Esophagus muscularis mucosa (tissue), 4 donors: ENCODE data around the gene CLP1. TPM values are rescaled to one million over a fixed set of nuclear protein-coding genes. Genes with fewer than 3 reads are reported as not detected.

ENCODE experiments used
- DNase-seq: peaks from one replicate; pipeline ENCODE4 v3.0.0-alpha.2; 2017; ENCODE audit errors: extremely low spot score
- H3K27ac ChIP-seq, 4 donors: fragments of 200-600 bp; sonication (generic); replicated peaks in 1 of 4; 1 replicate in 3 of 4; 2 replicates in 1 of 4; pipeline ENCODE4 v1.5.1; 2016 to 2019; ENCODE audit warnings: mild to moderate bottlenecking in 1 of 4
- H3K27me3 ChIP-seq, 4 donors: fragments of 200-600 bp; sonication (generic); one replicate each; pipeline versions ENCODE4 v1.5.1 to v1.6.0; 2016 to 2019
- H3K36me3 ChIP-seq, 4 donors: fragments of 200-600 bp; sonication (generic); one replicate each; pipeline ENCODE4 v1.5.1; 2016 to 2019
- H3K4me1 ChIP-seq, 4 donors: fragments of 200-600 bp; sonication (generic); one replicate each; pipeline ENCODE4 v1.5.1; 2016 to 2019
- H3K4me3 ChIP-seq, 4 donors: fragments of 200-600 bp; sonication (generic); 1 replicate in 2 of 4; 2 replicates in 2 of 4; pipeline ENCODE4 v1.5.1; 2016 to 2019; ENCODE audit warnings: mild to moderate bottlenecking in 4 of 4, moderate library complexity in 1 of 4
- H3K9me3 ChIP-seq, 4 donors: fragments of 200-600 bp; sonication (generic); 1 replicate in 3 of 4; 2 replicates in 1 of 4; pipeline ENCODE4 v1.5.1; 2016 to 2019
- CTCF ChIP-seq, 3 experiments: fragments of 200-600 bp in 2 of 3; fragments of 450-650 bp in 1 of 3; sonication (generic) in 2 of 3; IDR thresholded peaks; one replicate each; pipeline ENCODE4 v1.5.1; 2017 to 2019; ENCODE audit warnings: antibody characterized with exemption in 3 of 3, mild to moderate bottlenecking in 2 of 3, moderate library complexity in 1 of 3
- EP300 ChIP-seq: sonication (generic); formaldehyde crosslinking; IDR thresholded peaks from one replicate; pipeline ENCODE4 v1.6.1; 2017; ENCODE audit warnings: antibody characterized with exemption
- POLR2A ChIP-seq: fragments of 450-650 bp; IDR thresholded peaks from one replicate; pipeline ENCODE4 v1.6.1; 2017; ENCODE audit warnings: antibody characterized with exemption, moderate library complexity, mild to moderate bottlenecking, low read depth
- POLR2AphosphoS5 ChIP-seq, 2 donors: sonication (generic); formaldehyde crosslinking; IDR thresholded peaks; one replicate each; pipeline ENCODE4 v1.6.1; 2017; ENCODE audit warnings: antibody characterized with exemption in 2 of 2
- WGBS: methylation state at CpG from one replicate; pipeline ENCODE4 v1.1.5; 2018; 5-methylcytosine and 5-hydroxymethylcytosine counted together
- intact Hi-C: fragments of 100-400 bp; cut with DNase I; formaldehyde crosslinking; loops from one replicate; pipeline ENCODE4 v1.15.1; 2023
- total RNA-seq, 4 donors: library from RNA; depleted of rRNA; stranded (reverse); fragments of >200 nt; gene quantifications; one replicate each; pipeline versions ENCODE4 v1.1.0 to v1.2.1, GENCODE V29; 2016

The CLP1 gene
- total RNA-seq, 4 donors from 2014 or later, result 8.3 to 18.1 (median 14.7) TPM

DNA sequence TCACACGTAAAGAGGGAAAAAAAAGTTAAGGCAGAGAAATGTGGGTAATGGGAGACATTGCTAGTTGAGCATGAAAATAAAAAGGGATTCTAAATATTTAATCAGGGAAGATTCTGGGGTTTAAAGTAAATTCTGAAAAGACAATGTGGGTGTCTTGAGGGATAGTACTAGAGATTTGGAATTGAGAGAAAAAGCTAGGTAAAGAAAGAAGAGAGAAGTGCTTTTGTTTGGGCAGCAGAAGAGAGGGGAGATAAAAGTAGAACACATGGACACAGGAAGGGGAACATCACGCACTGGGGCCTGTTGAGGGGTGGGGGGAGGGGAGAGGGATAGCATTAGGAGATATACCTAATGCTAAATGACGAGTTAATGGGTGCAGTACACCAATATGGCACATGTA, 4.4 kb upstream of the CLP1 start:
- H3K36me3 ChIP-seq, result no peaks in the 10 kb centered on the region
- DNase-seq, result no peak
- H3K9me3 ChIP-seq, result no peaks in the 10 kb centered on the region
- intact Hi-C loops, result no loop called here
- no peak overlapping the region for H3K27ac ChIP-seq
- no peak overlapping the region for H3K4me3 ChIP-seq
- 27% methylated on average over 3 of the region's 3 CpGs for WGBS
- no peak for TF ChIP-seq POLR2AphosphoS5 (IDR thresholded peaks at IDR 0.05)
- TF ChIP-seq CTCF (IDR thresholded peaks at IDR 0.05), result no peak
- no peak for TF ChIP-seq EP300
- no peak for TF ChIP-seq POLR2A
- H3K27me3 ChIP-seq, result peaks cover 5 to 52% (median 18%) of the 10 kb centered on the region in 4 donors
- peaks cover 26 to 34% (median 32%) of the 10 kb centered on the region in 4 donors for H3K4me1 ChIP-seq

- TF ChIP-seq POLR2A (no peak), CTCF (IDR thresholded peaks at IDR 0.05) (no peak), POLR2AphosphoS5 (IDR thresholded peaks at IDR 0.05) (no peak), EP300 (no peak)
- intact Hi-C loops, result no loop called here
Measured at GRCh38 chr11:57656885-57657193, 723 bp upstream of the CLP1 start.

GRCh38 chr11:57658023-57658361, 430 bp downstream of the CLP1 start:
- H3K4me1 ChIP-seq, result peaks cover 15 to 28% (median 19%) of the 10 kb centered on the region in 4 donors
- 0% methylated on average over 8 of the region's 8 CpGs for WGBS
- intact Hi-C loops, result no loop called here
- peak overlapping the region; percentile 54 to 68 (median 64) for H3K4me3 ChIP-seq
- H3K36me3 ChIP-seq, result peaks cover 25 to 43% (median 35%) of the 10 kb centered on the region in 4 donors
- peak overlapping the region; percentile 86 to 91 (median 88) for H3K27ac ChIP-seq
- TF ChIP-seq CTCF (IDR thresholded peaks at IDR 0.05) (no peak), POLR2AphosphoS5 (IDR thresholded peaks at IDR 0.05) (no peak), EP300 (no peak), POLR2A (no peak)
- no peaks in the 10 kb centered on the region for H3K9me3 ChIP-seq
- no peak for DNase-seq
- peaks cover 0 to 5% (median 0%) of the 10 kb centered on the region in 4 donors for H3K27me3 ChIP-seq

More at GRCh38 chr11:57656885-57657193, 723 bp upstream of the CLP1 start:
- DNase-seq, result no peak
- H3K27ac ChIP-seq, result peak overlapping the region; percentile 86 to 91 (median 88)
- peaks cover 24 to 31% (median 25%) of the 10 kb centered on the region in 4 donors for H3K36me3 ChIP-seq
- H3K4me1 ChIP-seq, result peaks cover 15 to 28% (median 19%) of the 10 kb centered on the region in 4 donors
- peak overlapping the region; percentile 54 to 68 (median 64) for H3K4me3 ChIP-seq
- peaks cover 0 to 15% (median 0%) of the 10 kb centered on the region in 4 donors for H3K27me3 ChIP-seq
- WGBS, result 23% methylated on average over 5 of the region's 5 CpGs
- H3K9me3 ChIP-seq, result no peaks in the 10 kb centered on the region

GRCh38 chr11:57659669-57660068, 2.1 kb downstream of the CLP1 start:
- TF ChIP-seq CTCF (IDR thresholded peaks at IDR 0.05), result no peak
- no peak for TF ChIP-seq POLR2A
- TF ChIP-seq POLR2AphosphoS5 (IDR thresholded peaks at IDR 0.05), result no peak
- TF ChIP-seq EP300, result no peak
- no peak overlapping the region for H3K27ac ChIP-seq
- peaks cover 25 to 44% (median 36%) of the 10 kb centered on the region in 4 donors for H3K36me3 ChIP-seq
- no peak overlapping the region for H3K4me3 ChIP-seq
- H3K4me1 ChIP-seq, result peaks cover 15 to 28% (median 19%) of the 10 kb centered on the region in 4 donors
- no peak for DNase-seq
- no peaks in the 10 kb centered on the region for H3K27me3 ChIP-seq
- intact Hi-C loops, result loop anchor here (10.0 kb wide), 2 partner anchors 335 to 925 kb away; partner anchors contain the start of gene TNKS1BP1
- WGBS, result 93% methylated on average over 14 of the region's 14 CpGs
- H3K9me3 ChIP-seq, result no peaks in the 10 kb centered on the region

GRCh38 chr11:57662893-57663292, 5.3 kb downstream of the CLP1 start:
- Histone ChIP-seq H3K27ac (no peak overlapping the region), H3K27me3 (no peaks in the 10 kb centered on the region), H3K36me3 (peaks cover 25 to 44% (median 36%) of the 10 kb centered on the region in 4 donors), H3K4me1 (peaks cover 15 to 31% (median 21%) of the 10 kb centered on the region in 4 donors), H3K9me3 (no peaks in the 10 kb centered on the region), H3K4me3 (no peak overlapping the region)
- DNase-seq, result no peak
- intact Hi-C loops, result loop anchor here (10.0 kb wide), 2 partner anchors 338 to 922 kb away; partner anchors contain the start of gene TNKS1BP1
- WGBS, result 71% methylated on average over 4 of the region's 4 CpGs
- TF ChIP-seq EP300, result no peak
